DMS114 treated with DMSO at 0.1 percent for 48 hours (cell line): ENCODE results near the gene PCED1B.
A peak's percentile ranks its signal among the peaks of the same experiment; 100 is the strongest.
"Not testable (repeated sequence)": the region's sequence is repeated elsewhere in the genome, so short reads cannot be mapped to it uniquely, and the experiment has no call there.

Source experiments
- DNase-seq: peaks from one replicate; lab custom pipeline; 2025; ENCODE audit not compliant: unreplicated experiment; lab: John Stamatoyannopoulos, UW

Gene PCED1B

GRCh38 chr12:47079468-47079980 is at the start of gene PCED1B, which contains the start of gene AMIGO2:
Gene PCED1B (plus strand): TSS chr12:47079621. CDS start chr12:47235064, 155,443 bp downstream.
Gene AMIGO2 (minus strand): TSS chr12:47079959. CDS start chr12:47079002, 957 bp downstream.
- DNase-seq, result no peak

GRCh38 chr12:47029903-47030302 is 49.5 kb upstream of the PCED1B start:
- DNase-seq, result no peak

GRCh38 chr12:47032644-47033043 is 46.8 kb upstream of the PCED1B start:
- peak; percentile 55 for DNase-seq

GRCh38 chr12:47033081-47033480 is 46.3 kb upstream of the PCED1B start:
- DNase-seq, result no peak

- DNase-seq, result no peak
These were observed 45.4 kb upstream of the PCED1B start for GRCh38 chr12:47033789-47034555.

- DNase-seq, result no peak
These were observed 44.8 kb upstream of the PCED1B start for GRCh38 chr12:47034661-47035060.

GRCh38 chr12:47035484-47035883 is 43.9 kb upstream of the PCED1B start:
- no peak for DNase-seq

GRCh38 chr12:47038270-47038748 is 41.1 kb upstream of the PCED1B start:
- DNase-seq, result no peak

GRCh38 chr12:47039079-47039478 is 40.3 kb upstream of the PCED1B start:
- DNase-seq, result no peak

- no peak for DNase-seq
These were observed 39.7 kb upstream of the PCED1B start for GRCh38 chr12:47039756-47040155.

GRCh38 chr12:47041327-47041726 is 38.1 kb upstream of the PCED1B start:
- no peak for DNase-seq

- DNase-seq, result no peak
These were observed 30.9 kb upstream of the PCED1B start for GRCh38 chr12:47048541-47048940.

- DNase-seq, result not testable (repeated sequence)
These were observed 28.1 kb upstream of the PCED1B start for GRCh38 chr12:47051291-47051690.

GRCh38 chr12:47052274-47052673 is 27.1 kb upstream of the PCED1B start:
- DNase-seq, result no peak

GRCh38 chr12:47053961-47054360 is 25.5 kb upstream of the PCED1B start:
- no peak for DNase-seq

GRCh38 chr12:47054659-47055058 is 24.8 kb upstream of the PCED1B start:
- no peak for DNase-seq

- not testable (repeated sequence) for DNase-seq
These were observed 23.6 kb upstream of the PCED1B start for GRCh38 chr12:47055856-47056255.

- DNase-seq, result not testable (repeated sequence)
These were observed 22.5 kb upstream of the PCED1B start for GRCh38 chr12:47056944-47057343.

- DNase-seq, result not testable (repeated sequence)
These were observed 20.8 kb upstream of the PCED1B start for GRCh38 chr12:47058640-47059039.

- DNase-seq, result no peak
These were observed 13.9 kb upstream of the PCED1B start for GRCh38 chr12:47065546-47065945.

GRCh38 chr12:47066278-47067025 is 13.0 kb upstream of the PCED1B start:
- DNase-seq, result no peak

GRCh38 chr12:47067176-47067575 is 12.2 kb upstream of the PCED1B start:
- no peak for DNase-seq
